ENCODE data around the gene MTRFR. TPM values are rescaled to one million over a fixed set of nuclear protein-coding genes. Genes with fewer than 3 reads are reported as not detected.

Gene MTRFR
- total and polyA plus RNA-seq, 2 donors (not counting 3 experiments of a cell fraction or from before 2014, with no cell fraction given), result 9.1 to 14.4 TPM

DNA sequence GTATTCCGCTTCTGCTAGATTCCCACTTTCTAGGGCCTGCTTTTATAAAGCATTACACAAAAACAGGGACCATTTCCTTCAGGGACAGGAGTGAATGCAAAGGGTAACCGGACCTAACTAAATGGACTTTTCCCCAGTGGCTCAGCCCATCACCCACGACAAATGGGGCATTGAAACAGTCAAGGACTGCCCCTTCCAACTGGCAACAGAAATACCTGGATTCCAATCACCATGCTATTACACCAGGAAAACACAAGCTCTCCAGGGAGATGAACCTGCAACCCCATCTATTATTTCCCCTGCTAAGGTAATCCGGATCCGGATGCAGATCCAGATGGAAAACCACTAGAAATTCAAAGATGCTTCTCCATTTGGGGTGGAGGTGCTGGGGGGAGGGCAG, 1.3 kb upstream of the MTRFR start:
- CTCF ChIA-PET, result interaction anchor here (0.6 to 13.1 kb wide), 9 partner anchors 33 to 387 kb away, joined by 3 to 255 read pairs (median 4); partner anchors contain the start of gene DDX55

More for the DNA sequence above, 1.3 kb upstream of the MTRFR start:
- H3K9me1 ChIP-seq (replicated peaks; ENCODE audit: control insufficient read depth, extremely low read depth, insufficient read depth, low read length), result no peaks in the 10 kb centered on the region
- peak overlapping the region; percentile 98 for H2AFZ ChIP-seq (ENCODE audit: low read depth, low read length)
- TF ChIP-seq POLR2AphosphoS5 (IDR thresholded peaks at IDR 0.05; ENCODE audit: insufficient read depth, low read depth, low read length), result no peak
- TF ChIP-seq, protein P1, sequence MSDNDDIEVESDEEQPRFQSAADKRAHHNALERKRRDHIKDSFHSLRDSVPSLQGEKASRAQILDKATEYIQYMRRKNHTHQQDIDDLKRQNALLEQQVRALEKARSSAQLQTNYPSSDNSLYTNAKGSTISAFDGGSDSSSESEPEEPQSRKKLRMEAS (IDR thresholded peaks at IDR 0.05; ENCODE audit: insufficient read depth, insufficient read length), result no peak
- TF ChIP-seq EZH2 (IDR thresholded peaks at IDR 0.05; ENCODE audit: borderline replicate concordance, low read depth, low read length, severe bottlenecking), result no peak
- no peak for TF ChIP-seq FOS (IDR thresholded peaks at IDR 0.05; ENCODE audit: borderline replicate concordance, insufficient read depth, low read length)
- TF ChIP-seq JUN (IDR thresholded peaks at IDR 0.05; ENCODE audit: borderline replicate concordance, insufficient read depth, insufficient read length, low read depth), result no peak
- no peak for TF ChIP-seq GATA2 (IDR thresholded peaks at IDR 0.05; ENCODE audit: insufficient read depth, insufficient read length, low read depth, low read length)
- no peak for TF ChIP-seq MYC (IDR thresholded peaks at IDR 0.05; ENCODE audit: low read depth, low read length)
- no peak for TF ChIP-seq POLR2A (IDR thresholded peaks at IDR 0.05; ENCODE audit: low read depth, low read length)
- TF ChIP-seq, protein P2, sequence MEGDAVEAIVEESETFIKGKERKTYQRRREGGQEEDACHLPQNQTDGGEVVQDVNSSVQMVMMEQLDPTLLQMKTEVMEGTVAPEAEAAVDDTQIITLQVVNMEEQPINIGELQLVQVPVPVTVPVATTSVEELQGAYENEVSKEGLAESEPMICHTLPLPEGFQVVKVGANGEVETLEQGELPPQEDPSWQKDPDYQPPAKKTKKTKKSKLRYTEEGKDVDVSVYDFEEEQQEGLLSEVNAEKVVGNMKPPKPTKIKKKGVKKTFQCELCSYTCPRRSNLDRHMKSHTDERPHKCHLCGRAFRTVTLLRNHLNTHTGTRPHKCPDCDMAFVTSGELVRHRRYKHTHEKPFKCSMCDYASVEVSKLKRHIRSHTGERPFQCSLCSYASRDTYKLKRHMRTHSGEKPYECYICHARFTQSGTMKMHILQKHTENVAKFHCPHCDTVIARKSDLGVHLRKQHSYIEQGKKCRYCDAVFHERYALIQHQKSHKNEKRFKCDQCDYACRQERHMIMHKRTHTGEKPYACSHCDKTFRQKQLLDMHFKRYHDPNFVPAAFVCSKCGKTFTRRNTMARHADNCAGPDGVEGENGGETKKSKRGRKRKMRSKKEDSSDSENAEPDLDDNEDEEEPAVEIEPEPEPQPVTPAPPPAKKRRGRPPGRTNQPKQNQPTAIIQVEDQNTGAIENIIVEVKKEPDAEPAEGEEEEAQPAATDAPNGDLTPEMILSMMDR (IDR thresholded peaks at IDR 0.05; ENCODE audit: extremely low read depth in 1 of 2, insufficient read depth in 1 of 2, low read depth in 1 of 2, low read length in 2 of 2), result no peak
- H3K27me3 ChIP-seq (ENCODE audit: control insufficient read depth in 2 of 2, insufficient read depth in 2 of 2, low read length in 2 of 2), result no peaks in the 10 kb centered on the region
- peaks cover 21% of the 10 kb centered on the region for H3K4me1 ChIP-seq (ENCODE audit: control insufficient read depth, extremely low read depth, insufficient read depth, low read length)
- dilution Hi-C loops (cut with MboI; ENCODE audit: extremely low pct_ligation_motif_present, low sequenced_read_pairs), result no loop called here
- DNase-seq (ENCODE audit: low read depth, low spot score) (no peak), FAIRE-seq (no peak)
- no peaks in the 10 kb centered on the region for H3K9me3 ChIP-seq (replicated peaks; ENCODE audit: control insufficient read depth, insufficient read depth, low read length)
- peak overlapping the region; percentile 65 to 100 (median 99) for H3K4me3 ChIP-seq (replicated peaks in 1 of 3; ENCODE audit: insufficient read depth in 1 of 3, low read depth in 1 of 3, low read length in 3 of 3)
- intact Hi-C loops (cut with micrococcal nuclease), result loop anchor here (2.0 to 5.0 kb wide), 2 partner anchors 80 to 257 kb away; partner anchors contain the start of genes OGFOD2 and PITPNM2
- H3K79me2 ChIP-seq (ENCODE audit: control insufficient read depth, insufficient read depth, low read length), result peaks cover 57% of the 10 kb centered on the region
- H3K36me3 ChIP-seq (ENCODE audit: control insufficient read depth in 2 of 2, extremely low read depth in 1 of 2, insufficient read depth in 2 of 2, low read length in 2 of 2), result no peaks in the 10 kb centered on the region
- peak overlapping the region; percentile 86 for H3K27ac ChIP-seq (ENCODE audit: insufficient read depth, low read depth, low read length)
- no TSS peak for BruUV-seq (replicated peaks)
- H4K20me1 ChIP-seq (replicated peaks; ENCODE audit: control insufficient read depth, extremely low read depth, insufficient read depth, low read length), result no peaks in the 10 kb centered on the region
- POLR2A ChIA-PET, result interaction anchor here (0.8 to 2.1 kb wide), 15 partner anchors 9 to 361 kb away, joined by 3 to 23 read pairs (median 5); partner anchors contain the start of gene OGFOD2
- H3K9ac ChIP-seq (replicated peaks; ENCODE audit: extremely low read depth, insufficient read depth, low read length), result peak overlapping the region; percentile 98
- H3K4me2 ChIP-seq (ENCODE audit: insufficient read depth, low read length), result peak overlapping the region; percentile 97
